Measurements from ENCODE around the gene BNC2. TPM values are rescaled to one million over a fixed set of nuclear protein-coding genes. Genes with fewer than 3 reads are reported as not detected.
"Not testable (repeated sequence)": the region's sequence is repeated elsewhere in the genome, so short reads cannot be mapped to it uniquely, and the experiment has no call there.

BNC2 gene
- total RNA-seq, 1 donor from 2014 or later = 15.2 TPM

GRCh38 chr9:16885931-16886330 is 15.5 kb upstream of the BNC2 start:
- H3K4me1 Mint-ChIP-seq (ENCODE audit: low read depth, unreplicated experiment) = peaks cover 10% of the 10 kb centered on the region
- no peak for DNase-seq
- peaks cover 7% of the 10 kb centered on the region for H3K9me3 Mint-ChIP-seq (ENCODE audit: unreplicated experiment)
- H3K27ac Mint-ChIP-seq (ENCODE audit: unreplicated experiment) = no peak overlapping the region
- H3K36me3 Mint-ChIP-seq (ENCODE audit: unreplicated experiment) = no peaks in the 10 kb centered on the region
- TF ChIP-seq CTCF (IDR thresholded peaks at IDR 0.05; ENCODE audit: partially characterized antibody, unreplicated experiment) = no peak
- H3K4me3 Mint-ChIP-seq (ENCODE audit: unreplicated experiment) = no peak overlapping the region
- H3K27me3 Mint-ChIP-seq (ENCODE audit: unreplicated experiment) = peaks cover 6% of the 10 kb centered on the region

GRCh38 chr9:16884952-16885513 is 14.6 kb upstream of the BNC2 start:
- peak overlapping the region; percentile 15 for H3K4me3 Mint-ChIP-seq (ENCODE audit: unreplicated experiment)
- H3K27me3 Mint-ChIP-seq (ENCODE audit: unreplicated experiment) = peaks cover 8% of the 10 kb centered on the region
- peak overlapping the region; percentile 87 for H3K27ac Mint-ChIP-seq (ENCODE audit: unreplicated experiment)
- no peak for TF ChIP-seq CTCF (IDR thresholded peaks at IDR 0.05; ENCODE audit: partially characterized antibody, unreplicated experiment)
- peaks cover 5% of the 10 kb centered on the region for H3K9me3 Mint-ChIP-seq (ENCODE audit: unreplicated experiment)
- DNase-seq = peak; percentile 56
- H3K4me1 Mint-ChIP-seq (ENCODE audit: low read depth, unreplicated experiment) = peaks cover 10% of the 10 kb centered on the region
- no peaks in the 10 kb centered on the region for H3K36me3 Mint-ChIP-seq (ENCODE audit: unreplicated experiment)

- no peak for DNase-seq
- Mint-ChIP-seq H3K27me3 (ENCODE audit: unreplicated experiment) (peaks cover 8% of the 10 kb centered on the region), H3K27ac (ENCODE audit: unreplicated experiment) (peak overlapping the region; percentile 87), H3K9me3 (ENCODE audit: unreplicated experiment) (peaks cover 5% of the 10 kb centered on the region), H3K4me3 (ENCODE audit: unreplicated experiment) (no peak overlapping the region), H3K36me3 (ENCODE audit: unreplicated experiment) (no peaks in the 10 kb centered on the region), H3K4me1 (ENCODE audit: low read depth, unreplicated experiment) (peaks cover 10% of the 10 kb centered on the region)
- TF ChIP-seq CTCF (IDR thresholded peaks at IDR 0.05; ENCODE audit: partially characterized antibody, unreplicated experiment) = no peak
Observed at GRCh38 chr9:16884373-16884772, 13.9 kb upstream of the BNC2 start.

GRCh38 chr9:16883586-16883985 is 13.1 kb upstream of the BNC2 start:
- no peak overlapping the region for H3K4me3 Mint-ChIP-seq (ENCODE audit: unreplicated experiment)
- H3K4me1 Mint-ChIP-seq (ENCODE audit: low read depth, unreplicated experiment) = peaks cover 10% of the 10 kb centered on the region
- H3K9me3 Mint-ChIP-seq (ENCODE audit: unreplicated experiment) = peaks cover 5% of the 10 kb centered on the region
- H3K27me3 Mint-ChIP-seq (ENCODE audit: unreplicated experiment) = peaks cover 8% of the 10 kb centered on the region
- no peak overlapping the region for H3K27ac Mint-ChIP-seq (ENCODE audit: unreplicated experiment)
- DNase-seq = no peak
- no peak for TF ChIP-seq CTCF (IDR thresholded peaks at IDR 0.05; ENCODE audit: partially characterized antibody, unreplicated experiment)
- H3K36me3 Mint-ChIP-seq (ENCODE audit: unreplicated experiment) = no peaks in the 10 kb centered on the region

- H3K27me3 Mint-ChIP-seq (ENCODE audit: unreplicated experiment); H3K4me3 Mint-ChIP-seq (ENCODE audit: unreplicated experiment); DNase-seq; H3K27ac Mint-ChIP-seq (ENCODE audit: unreplicated experiment); H3K9me3 Mint-ChIP-seq (ENCODE audit: unreplicated experiment); H3K4me1 Mint-ChIP-seq (ENCODE audit: low read depth, unreplicated experiment); H3K36me3 Mint-ChIP-seq (ENCODE audit: unreplicated experiment): not testable (repeated sequence)
Observed at GRCh38 chr9:16882440-16882839, 12.0 kb upstream of the BNC2 start.
